Stimulated activated CD4-positive, alpha-beta T cell treated with anti-CD3 and anti-CD28 coated beads, Interleukin-1b, Interleukin-23, amount 100 ng/mL, for 24 hours (primary cell): Measurements from ENCODE around the gene DDX56.

Experiments used
- DNase-seq, 4 experiments: peaks; one replicate each; pipeline ENCODE4 v3.0.0-alpha.2; 2020; ENCODE audit warnings: low read depth in 4 of 4, low spot score in 1 of 4

Gene DDX56

GRCh38 chr7:44573464-44574286 lies at the start of gene DDX56:
Gene DDX56, minus strand, starts transcription at chr7:44573908. Its CDS starts 13 bp downstream, at chr7:44573895.
- DNase-seq = peak; percentile 84 to 92 (median 88)

- peak in 1 of 4 experiments; percentile 45 for DNase-seq
Observed at GRCh38 chr7:44622342-44623151, 48.8 kb upstream of the DDX56 start.

DNA sequence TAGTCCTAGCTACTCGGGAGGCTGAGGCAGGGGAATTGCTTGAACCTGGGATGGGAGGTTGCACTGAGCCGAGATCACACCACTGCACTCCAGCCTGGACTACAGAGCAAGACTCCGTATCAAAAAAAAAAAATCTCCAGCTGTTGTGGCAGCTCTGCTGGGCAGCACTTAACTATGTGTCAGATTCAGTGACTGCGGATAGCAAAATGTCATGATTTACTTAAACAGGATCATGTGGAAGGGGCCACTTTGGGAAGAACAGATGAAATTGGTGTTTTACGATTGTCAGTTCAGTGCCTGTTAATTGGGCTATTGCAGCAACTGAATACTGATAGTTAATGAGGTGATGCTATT lies 48.0 kb upstream of the DDX56 start:
- DNase-seq = no peak

- no peak for DNase-seq
Observed at GRCh38 chr7:44621034-44621749, 47.5 kb upstream of the DDX56 start.

DNA sequence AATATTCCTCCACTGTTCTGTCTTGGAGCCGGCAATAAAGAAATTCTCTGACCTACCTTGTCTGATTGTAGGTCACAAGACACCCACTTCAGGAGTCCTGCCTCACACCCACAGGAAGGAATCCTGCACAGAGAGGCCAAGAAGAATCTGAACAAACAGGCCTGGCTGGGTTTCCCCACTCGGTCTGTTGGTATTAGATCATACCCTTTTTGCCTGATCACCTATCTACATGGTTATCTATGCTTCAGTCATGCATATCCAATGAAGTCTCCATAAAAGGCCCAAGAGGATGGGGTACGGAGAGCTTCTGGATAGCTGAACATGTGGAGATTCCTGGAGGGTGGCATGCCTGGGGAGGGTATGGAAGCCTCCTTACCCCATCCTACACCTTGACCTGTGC lies 45.0 kb upstream of the DDX56 start:
- DNase-seq = no peak

GRCh38 chr7:44618045-44618444 lies 44.3 kb upstream of the DDX56 start:
- DNase-seq = no peak

- peak in 1 of 4 experiments; percentile 27 for DNase-seq
Observed at GRCh38 chr7:44617225-44617890, 43.6 kb upstream of the DDX56 start.

DNA sequence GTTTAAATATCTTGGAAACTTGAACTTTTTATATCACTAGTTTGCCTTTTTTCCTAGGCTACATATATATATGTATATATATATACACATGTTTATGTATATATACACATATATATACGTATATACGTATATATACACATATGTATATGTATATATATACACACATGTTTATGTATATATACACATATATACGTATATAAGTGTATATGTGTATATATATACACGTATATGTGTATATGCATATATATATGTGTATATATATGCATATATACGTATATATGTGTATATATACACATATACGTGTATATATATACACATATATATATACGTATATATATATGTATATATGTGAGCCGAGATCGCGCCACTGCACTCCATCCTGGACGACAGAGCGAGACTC lies 42.8 kb upstream of the DDX56 start:
- DNase-seq = no peak

GRCh38 chr7:44615793-44616192 lies 42.1 kb upstream of the DDX56 start:
- no peak for DNase-seq

DNA sequence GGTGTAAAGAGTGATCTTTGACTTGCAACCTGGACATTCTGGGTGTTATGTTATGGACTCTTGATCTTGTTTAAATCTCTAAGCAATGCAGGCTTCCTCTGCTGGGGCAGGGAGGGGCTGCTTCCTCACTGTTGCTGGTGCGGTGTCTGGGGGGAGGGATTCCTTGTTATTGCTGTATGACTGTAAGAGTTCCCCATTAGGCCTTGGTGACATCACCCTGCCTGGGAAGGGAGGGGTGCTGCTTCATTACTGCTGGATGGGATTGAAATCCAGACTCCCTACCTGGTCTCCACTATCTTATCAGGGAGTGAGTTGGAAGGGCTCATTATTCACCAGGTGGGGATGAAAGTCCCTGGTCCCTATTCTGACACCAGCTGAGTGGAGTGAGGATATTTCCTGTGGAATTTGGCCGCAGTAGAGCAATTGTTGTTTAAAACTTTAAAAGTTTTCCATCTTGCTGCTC lies 41.5 kb upstream of the DDX56 start:
- DNase-seq = no peak

GRCh38 chr7:44609829-44610228 lies 36.1 kb upstream of the DDX56 start:
- no peak for DNase-seq

- no peak for DNase-seq
Observed at GRCh38 chr7:44608916-44609648, 35.4 kb upstream of the DDX56 start.

GRCh38 chr7:44607141-44608068 lies 33.7 kb upstream of the DDX56 start:
- no peak for DNase-seq

GRCh38 chr7:44606341-44607140 lies 32.8 kb upstream of the DDX56 start, which contains the start of gene OGDH:
Gene OGDH, plus strand, starts transcription at chr7:44606627. Its CDS starts 17,717 bp downstream, at chr7:44624344.
- DNase-seq = peak; percentile 99 to 100 (median 99)

DNA sequence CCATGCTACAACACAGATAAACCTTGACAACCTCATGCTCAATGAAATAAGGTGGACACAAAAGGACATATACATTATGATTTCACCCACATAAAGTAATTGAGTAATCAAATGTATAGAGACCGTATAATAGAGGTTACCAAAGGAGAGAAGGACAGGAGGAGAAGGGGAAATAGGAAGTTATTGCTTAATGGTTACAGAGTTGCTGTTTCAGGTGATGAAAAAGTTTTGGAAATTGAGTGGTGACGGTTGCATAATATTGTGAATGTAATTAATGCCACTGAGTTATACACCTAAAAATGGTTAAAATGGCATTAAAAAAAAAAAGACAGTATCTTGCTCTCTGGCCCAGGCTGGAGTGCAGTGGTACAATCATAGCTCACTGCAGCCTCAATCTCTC lies 31.2 kb upstream of the DDX56 start:
- DNase-seq = no peak

DNA sequence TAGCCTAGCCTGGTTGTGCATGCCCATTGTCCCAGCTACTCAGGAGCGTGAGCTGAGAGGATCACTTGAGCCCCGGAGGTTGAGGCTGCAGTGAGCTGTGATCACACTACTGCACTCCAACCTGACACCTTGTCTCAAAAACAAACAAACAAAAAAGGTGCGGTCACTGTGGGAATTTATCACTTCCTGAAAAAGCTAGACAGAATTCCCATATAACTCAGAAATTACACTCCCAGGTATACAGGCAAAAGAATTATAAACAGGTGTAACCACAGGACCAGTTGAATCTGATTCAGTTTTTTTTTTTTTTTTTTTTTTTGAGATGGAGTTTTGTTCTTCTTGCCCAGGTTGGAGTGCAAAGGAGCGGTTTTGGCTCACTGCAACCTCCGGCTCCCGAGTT lies 29.5 kb upstream of the DDX56 start:
- no peak for DNase-seq

- no peak for DNase-seq
Observed at GRCh38 chr7:44602576-44602910, 28.8 kb upstream of the DDX56 start.

- DNase-seq = no peak
Observed at GRCh38 chr7:44599222-44599621, 25.5 kb upstream of the DDX56 start.
